ENCODE data around the gene PTGR2.
"Not testable (repeated sequence)": the region's sequence is repeated elsewhere in the genome, so short reads cannot be mapped to it uniquely, and the experiment has no call there.

PTGR2 gene

DNA sequence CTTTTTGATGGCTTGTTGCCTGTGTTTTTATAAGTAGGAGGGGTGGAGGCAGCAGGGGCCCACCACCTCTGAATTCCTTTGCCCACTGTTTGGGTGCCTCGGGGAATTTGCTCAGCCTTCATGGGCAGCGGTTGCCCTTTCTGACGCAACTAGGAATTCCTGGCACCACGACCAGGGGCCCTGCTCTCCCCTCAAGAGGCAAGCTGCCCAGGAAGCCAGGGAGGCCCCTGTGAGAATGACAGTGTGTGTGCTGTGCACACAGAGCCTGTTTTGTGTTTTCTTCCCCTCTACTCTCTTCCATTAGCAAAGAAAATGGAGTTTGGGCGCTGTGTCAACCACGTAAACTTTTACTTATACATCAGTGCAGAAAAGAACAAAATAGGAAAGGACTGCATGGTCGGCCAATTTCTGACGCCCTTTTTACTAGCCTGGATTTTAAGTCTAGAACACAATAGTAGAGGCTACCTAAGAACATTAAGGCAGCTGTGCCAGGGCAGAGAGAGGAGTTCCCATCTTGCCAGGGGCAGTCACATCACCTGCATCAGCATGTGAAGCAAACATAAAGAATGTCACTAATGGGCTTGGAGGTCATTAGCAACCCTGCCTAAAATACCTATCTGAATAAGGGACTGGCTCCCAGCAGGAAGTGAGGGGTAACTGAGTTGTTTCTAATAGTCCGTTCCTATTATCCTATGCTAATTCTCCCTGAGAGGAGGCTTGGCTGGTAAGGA, 17.9 kb upstream of the PTGR2 start:
- no peak for DNase-seq (ENCODE audit: low spot score)

DNA sequence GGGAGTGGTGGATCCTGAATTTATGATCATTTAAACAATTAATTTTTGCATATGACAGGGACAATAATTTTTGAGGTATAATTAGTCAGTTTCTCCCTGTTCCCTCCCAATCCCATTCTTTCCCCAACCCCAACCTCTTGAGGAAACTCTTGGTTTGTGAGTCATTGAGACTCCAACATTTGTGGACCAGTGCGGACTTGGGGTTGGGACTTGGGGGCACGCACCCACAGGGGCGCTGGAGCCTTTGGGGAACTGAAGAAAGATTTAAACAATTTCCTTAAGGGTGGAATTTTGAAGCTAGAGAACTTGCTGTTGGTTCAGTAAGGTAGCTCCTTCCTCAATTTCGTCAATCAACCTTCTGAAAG, 17.4 kb upstream of the PTGR2 start:
- DNase-seq (ENCODE audit: low spot score), result no peak

DNA sequence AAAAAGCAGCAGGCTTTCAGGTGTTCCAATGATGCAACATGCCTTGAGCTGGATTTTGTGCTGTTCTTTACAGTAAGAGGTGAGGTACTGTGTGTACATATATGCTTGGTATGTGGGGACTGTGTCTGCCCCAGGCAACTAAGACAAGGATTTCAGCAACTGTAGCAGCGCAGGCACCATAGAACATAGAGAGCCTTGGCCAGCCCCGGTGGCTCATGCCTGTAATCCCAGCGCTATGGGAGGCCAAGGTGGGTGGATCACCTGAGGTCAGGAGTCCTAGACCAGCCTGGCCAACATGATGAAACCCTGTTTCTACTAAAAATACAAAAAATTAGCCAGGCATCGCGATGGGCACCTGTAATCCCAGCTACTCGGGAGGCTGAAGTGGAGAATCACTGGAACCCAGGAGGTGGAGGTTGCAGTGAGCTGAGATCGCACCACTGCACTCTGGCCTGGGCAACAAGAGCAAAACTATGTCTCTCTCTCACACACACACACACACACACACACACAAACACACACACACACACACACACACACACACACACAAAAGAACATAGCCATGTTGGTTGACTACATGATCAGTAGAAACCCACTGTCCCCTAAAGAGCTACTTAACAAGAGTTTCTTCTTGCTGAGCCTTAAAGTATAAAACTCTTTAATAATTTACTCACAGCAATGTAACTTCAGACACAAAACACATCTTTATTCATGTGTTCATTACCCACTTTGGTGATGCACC, 13.2 kb upstream of the PTGR2 start:
- not testable (repeated sequence) for DNase-seq (ENCODE audit: low spot score)

DNA sequence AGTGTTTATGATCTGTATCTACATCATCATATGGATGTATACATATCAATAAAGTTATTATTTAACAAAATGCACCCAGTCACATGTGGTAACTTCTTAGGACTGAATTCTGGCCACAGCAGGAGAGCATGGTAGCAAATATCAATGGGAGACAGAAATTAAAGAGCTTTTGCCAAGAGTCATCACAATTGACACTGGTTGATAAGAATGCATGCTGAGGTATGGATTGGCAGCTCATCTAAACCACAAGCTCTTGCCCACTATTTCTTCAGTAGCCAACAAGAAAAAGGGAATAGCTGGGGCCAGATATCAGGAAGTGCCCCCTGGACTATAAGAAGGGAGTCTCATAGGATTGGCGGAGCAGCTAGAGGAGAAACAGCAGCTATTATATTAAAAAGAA, 9.4 kb upstream of the PTGR2 start:
- DNase-seq (ENCODE audit: low spot score), result no peak

DNA sequence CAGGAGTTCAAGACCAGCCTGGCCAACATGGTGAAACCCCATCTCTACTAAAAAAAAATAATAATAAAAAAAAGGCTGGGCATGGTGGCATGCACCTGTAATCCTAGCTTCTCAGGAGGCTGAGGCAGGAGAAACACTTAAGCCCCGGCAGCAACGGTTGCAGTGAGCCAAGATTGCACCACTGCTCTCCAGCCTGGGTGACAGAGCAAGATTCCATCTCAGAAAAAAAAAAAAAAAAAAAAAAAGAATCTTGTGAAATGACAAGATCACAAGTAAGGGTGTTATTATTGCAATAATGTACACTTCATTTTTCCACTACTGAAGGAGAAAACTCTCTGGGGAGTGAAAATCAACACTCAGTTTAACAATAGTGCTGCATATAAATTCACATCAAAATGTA, 8.8 kb upstream of the PTGR2 start:
- DNase-seq (ENCODE audit: low spot score), result no peak

DNA sequence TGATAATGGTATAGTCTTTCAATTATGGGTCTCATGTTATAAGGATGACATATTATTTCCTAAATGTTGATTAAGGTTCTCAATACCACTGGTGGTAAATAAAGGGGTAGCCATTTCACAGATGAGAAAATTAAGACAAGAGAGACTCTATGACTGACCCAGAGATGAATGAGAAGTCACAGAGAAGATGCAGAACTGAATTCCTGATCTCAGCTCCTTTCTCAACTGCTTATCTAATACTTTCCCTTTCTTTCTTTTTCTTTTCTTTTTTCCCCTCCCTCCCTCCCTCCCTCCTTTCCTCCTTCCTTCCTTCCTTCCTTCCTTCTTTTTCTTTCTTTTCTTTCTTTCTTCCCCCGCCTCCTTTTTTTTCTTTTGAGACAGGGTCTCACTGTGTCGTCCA, 8.3 kb upstream of the PTGR2 start:
- DNase-seq (ENCODE audit: low spot score), result no peak

DNA sequence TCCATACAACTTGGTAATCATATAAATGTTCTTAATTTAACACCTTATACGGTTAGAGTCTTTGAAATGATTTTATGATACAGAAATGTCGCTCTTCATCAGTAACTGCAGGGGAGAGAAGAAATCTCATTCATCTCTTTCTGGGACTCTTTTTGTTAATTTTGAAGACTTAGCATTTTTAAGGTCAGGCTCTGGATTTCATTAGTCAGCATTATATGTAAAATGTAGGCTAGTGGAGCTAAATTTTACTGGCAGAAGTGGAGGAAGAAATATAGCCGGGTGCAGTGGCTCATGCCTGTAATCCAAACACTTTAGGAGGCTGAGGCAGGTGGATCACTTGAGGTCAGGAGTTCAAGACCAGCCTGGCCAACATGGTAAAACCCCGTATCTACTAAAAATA, 4.7 kb upstream of the PTGR2 start:
- DNase-seq (ENCODE audit: low spot score), result no peak

DNA sequence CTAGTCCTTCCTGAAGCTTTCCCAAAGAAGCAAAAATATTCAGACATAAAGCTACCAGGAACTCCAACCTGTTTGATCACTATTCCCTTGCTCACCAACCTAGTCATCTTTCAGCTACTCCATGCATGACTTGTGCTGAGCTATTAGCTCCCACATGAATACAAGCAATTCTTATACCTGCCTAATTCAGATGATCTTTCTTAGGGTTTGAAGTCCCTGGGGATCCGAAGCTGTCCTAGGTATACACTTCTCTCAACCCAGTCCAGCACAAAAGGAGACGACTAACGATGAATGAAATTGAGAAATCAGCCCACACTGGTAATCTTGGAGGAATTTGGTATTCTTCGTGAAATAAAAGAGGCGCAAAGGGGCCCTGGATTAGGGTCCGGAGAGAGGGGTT, 631 bp upstream of the PTGR2 start:
- DNase-seq (ENCODE audit: low spot score), result no peak

DNA sequence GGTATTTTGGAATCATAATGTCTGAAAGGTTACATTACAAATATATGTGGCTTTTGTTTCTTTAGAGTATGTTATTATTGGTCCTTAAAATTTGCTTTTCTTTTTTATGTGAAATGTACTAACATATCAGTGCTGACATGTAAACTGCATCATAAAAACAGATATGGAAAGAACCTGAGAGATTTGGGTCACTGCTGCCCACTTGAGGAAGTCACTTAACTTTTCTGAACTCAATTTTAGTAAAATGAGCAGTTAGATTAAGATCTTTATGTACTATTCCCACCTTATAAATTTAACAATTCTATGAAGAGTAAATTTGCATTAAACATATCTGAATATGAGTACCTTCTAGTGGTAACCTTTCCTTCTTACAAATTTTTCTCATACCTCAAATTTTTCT, 7.5 kb downstream of the PTGR2 start:
- DNase-seq (ENCODE audit: low spot score), result no peak

DNA sequence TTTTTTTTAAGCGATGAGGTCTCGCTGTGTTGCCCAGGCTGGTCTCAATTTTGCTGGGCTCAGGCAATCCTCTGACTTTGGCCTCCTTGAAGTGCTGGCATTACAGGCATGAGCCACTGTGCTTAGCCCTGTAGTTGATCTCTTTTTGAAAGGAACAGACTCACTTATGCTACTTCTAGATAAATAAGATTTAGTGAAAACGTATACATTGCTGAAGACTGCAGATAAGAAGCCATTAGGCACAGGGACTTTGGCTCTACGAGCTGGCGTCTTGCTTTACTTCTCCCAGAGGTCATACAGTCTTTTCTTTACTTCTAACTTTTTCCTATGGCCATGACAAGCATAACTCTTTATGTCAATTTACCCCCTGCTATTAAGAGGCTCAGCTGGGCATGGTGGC, 9.4 kb downstream of the PTGR2 start:
- no peak for DNase-seq (ENCODE audit: low spot score)

DNA sequence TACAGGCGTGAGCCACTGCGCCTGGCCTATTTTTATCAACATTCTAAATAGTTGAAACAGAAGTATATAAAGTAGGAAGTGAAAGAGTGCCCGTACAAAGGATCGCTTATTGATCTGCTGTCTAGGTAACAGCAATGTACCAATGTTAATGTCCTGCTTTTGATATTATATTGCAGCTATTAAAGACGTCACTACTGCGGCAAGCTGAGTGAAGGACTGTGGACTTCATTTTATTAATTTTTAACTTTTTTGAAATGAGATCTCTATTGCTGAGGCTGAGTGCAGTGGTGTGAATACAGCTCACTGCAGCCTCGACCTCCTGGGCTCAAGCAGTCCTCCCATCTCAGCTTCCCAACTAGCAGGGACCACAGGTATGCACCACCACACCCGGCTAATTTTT, 10.8 kb downstream of the PTGR2 start:
- DNase-seq (ENCODE audit: low spot score), result no peak

DNA sequence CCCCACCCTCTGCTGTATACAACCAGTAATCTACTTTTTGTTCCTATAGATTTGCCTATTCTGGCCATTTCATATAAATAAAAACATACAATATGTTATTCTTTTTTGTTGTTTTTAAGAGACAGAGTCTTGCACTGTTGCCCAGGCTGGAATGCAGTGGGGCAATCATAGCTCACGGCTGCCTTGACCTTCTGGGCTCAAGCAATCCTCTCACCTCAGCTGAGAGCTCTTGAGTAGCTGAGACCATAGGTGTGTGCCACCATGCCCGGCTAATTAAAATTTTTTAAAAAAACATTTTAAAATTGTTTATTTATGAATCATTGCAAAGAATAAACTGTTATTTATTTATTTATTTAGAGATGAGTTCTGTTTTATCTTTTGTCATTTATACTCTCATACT, 11.6 kb downstream of the PTGR2 start:
- no peak for DNase-seq (ENCODE audit: low spot score)

DNA sequence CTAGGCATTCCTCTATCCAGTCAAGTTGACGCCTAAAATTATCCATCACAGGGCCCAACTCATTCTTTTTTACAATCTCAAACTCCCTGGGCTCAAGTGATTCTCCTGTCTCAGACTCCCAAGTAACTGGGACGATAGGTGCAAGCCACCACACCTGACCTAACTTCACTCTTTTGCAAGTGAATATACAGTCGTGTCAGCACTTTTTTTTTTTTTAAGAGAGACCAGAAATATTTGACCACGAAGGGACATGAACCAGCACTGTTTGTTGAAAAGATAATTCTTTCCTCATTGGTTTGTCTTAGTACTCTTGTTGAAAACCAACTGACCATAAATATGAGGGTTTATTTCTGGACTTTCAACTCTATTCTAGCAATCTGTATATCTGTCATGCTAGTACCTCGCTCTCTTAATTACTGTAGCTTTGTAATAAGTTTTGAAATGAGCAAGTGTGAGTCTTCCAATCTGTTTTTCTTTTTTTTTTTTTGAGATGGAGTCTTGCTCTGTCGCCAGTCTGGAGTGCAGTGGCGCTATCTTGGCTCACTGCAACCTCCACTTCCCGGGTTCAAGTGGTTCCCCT, 14.0 kb downstream of the PTGR2 start:
- DNase-seq (ENCODE audit: low spot score), result no peak

DNA sequence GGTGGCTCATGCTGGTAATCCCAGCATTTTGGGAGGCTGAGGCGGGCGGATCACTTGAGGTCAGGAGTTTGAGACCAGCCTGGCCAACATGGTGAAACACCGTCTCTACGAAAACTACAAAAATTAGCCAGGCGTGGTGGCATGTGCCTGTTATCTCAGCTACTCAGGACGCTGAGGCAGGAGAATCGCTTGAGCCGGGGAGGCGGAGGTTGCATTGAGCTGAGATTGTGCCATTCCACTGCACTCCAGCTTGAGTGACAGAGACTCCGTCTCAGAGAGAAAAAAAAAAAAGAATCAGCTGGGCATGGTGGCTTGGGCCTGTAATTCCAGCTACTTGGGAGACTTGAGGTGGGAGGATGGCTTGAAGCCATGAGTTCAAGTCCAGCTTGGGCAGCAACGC, 18.1 kb downstream of the PTGR2 start:
- DNase-seq (ENCODE audit: low spot score), result not testable (repeated sequence)

DNA sequence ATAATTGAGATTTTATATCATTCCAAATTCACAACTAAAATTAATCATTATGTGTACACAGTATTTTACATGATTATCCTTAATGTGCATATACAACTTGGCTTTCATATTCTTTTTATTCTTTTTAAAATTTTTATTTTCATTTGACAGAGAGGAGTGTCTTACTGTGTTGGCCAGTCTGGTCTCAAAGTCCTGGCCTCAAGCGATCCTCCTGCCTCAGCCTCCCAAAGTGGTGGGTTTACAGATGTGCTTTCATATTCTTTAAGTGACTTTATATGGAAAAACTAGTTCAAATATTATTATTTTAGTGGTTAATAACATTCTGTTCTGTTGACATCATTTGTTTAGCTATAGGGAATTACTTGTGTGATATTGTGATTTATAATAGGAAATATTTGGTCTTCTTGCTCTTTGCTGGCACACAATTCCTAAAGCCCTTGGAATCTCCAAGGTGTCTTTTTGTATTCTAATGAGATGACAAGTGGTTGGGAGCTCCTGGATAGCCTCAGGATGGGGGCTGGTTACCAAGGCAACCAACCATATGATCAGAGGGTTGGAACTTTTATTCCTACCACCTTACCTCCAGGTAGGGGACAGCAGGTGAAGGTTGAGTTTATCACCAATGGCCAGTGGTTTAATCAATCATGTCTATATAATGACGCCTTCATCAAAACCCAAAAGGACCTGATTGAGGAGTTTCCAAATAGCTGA, 19.0 kb downstream of the PTGR2 start:
- no peak for DNase-seq (ENCODE audit: low spot score)

DNA sequence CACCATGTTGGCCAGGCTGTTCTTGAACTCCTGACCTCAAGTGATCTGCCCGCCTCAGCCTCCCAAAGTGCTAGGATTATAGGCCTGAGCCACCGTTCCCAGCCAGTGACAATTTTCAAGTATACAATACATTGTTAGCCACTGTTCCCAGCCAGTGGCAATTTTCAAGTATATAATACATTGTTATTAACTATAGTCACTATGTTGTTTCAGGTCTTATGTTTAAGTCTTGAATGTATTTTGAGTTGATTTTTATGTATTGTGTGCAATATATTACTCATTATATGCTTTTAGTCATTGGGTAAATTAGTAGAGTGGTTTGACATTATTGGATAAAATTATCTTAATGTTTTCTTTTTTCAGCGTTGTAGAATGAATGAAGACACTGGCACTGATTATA, 22.0 kb downstream of the PTGR2 start:
- DNase-seq (ENCODE audit: low spot score), result no peak

DNA sequence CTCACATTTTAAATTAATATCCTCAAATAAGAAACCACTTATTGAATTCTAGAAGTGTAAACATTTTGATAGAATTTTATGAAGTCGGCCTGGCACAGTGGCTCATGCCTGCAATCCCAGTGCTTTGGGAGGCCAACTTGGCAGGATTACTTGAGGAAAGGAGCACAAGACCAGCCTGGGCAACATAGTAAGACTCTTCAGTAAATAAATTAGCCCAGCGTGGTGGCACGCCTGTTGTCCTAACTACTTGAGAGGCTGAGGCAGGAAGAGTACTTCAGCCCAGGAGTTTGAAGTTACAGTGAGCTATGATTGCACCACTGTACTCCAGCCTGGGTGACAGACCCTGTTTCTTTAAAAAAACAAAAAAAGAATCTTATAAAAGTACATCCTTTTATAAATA, 26.2 kb downstream of the PTGR2 start:
- no peak for DNase-seq (ENCODE audit: low spot score)

DNA sequence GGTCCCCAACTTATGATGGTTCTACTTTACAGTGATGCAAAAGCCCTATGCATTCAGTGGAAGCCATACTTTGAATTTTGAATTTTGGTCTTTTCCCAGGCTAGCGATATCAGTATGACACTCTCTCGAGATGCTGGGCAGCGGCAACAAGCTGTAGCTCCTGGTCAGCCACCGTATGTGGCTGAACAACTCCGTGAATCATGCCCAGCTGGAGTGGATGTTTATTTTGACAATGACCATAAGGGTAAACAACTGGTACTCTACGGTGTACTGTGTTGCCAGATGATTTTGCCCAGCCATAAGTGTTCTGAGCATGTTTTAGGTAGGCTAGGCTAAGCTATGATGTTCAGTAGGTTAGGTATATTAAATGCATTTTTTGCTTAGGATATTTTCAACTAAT, 26.8 kb downstream of the PTGR2 start:
- no peak for DNase-seq (ENCODE audit: low spot score)

DNA sequence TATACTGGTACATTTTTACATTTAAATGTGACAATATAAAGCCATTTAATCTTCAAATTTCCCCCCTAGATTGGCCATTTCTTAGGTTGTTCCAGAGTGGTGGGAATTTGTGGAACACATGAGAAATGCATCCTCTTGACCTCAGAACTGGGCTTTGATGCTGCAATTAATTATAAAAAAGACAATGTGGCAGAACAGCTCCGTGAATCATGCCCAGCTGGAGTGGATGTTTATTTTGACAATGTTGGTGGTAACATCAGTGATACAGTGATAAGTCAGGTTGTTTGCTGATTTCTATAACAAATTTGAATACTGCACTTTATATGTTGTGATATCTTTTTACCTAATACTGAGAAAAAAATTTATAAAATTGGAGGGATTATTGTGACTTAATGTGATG, 27.4 kb downstream of the PTGR2 start:
- no peak for DNase-seq (ENCODE audit: low spot score)

DNA sequence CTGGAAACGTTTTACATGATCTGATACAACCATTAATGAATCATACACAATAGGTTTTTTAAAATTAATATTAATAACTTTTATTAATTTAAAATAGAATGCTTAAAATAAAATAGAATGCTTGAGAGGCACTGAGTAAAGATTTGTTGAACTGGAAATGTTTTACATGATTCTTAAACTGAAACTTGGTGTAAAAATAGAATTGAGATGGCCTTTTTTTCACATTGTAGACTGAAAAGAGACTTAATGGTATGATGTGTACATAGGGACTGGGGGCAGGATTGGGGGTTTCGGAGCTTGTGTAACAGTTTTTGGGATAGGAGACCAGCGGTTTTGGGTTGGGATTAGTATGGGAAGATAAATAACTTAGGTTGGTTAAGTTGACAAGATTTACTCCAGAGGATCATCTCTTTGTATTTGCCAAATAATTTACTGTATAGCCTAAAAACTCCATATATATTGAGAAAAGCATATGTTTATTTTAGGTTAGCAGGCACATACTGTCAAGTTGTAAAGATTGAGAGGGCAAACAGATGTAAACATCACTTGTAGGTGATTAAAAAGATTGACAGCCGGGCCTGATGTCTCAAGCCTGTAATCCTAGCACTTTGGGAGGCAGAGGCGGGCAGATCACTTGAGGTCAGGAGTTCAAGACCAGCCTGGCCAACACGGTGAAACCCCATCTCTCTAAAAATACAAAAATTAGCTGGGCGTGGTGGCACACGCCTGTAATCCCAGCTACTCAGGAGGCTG, 33.0 kb downstream of the PTGR2 start:
- DNase-seq (ENCODE audit: low spot score), result no peak

DNA sequence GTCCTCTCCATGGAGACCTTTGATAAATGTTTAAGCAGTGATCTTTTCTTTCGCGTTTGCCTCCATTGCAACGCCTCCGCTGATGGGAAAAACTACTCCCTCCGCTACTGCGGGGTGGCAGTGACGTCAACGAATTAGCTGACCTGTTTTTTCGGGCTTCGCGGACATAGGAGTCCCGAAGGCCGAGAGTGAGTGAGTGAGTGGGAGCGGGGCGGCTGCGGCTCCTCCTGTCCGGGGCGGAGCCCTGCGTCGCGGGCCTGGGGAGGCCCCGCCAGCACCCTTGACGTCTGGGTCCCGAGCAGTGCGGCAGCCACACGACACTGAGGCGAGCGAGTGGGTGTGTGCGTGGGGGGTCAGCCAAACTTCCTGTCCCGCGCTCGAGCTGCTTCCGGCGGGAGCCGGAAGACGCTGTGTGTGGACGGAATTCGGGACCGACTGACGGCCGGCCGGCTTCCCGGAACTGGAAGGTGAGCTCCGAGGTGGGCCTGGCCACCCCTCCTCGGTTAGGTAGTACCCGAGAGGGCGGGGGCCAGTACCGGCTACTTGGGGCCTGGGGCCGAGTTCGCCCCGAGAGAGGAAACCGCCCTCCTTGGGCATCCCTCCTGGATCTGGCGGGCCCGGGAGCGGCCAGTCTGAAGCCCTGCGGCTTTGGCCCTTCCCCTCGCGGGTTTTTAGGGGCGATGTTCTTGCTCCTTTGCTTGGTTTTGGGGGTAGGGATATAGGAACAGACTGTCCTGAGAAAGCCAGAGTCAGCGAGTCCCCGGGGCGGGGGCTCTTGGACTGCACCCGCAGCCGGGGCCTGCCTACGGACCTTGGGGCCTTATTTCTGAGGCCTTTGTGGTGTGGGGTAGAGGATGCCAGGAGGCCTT, 35.1 kb downstream of the PTGR2 start, which contains the start of gene ZNF410:
ZNF410 (plus strand) TSS at position 411 of the 869 bp plus-strand sequence. CDS start 5,317 bp downstream, outside the sequence.
- peak; percentile 93 for DNase-seq (ENCODE audit: low spot score)
